Activated CD4-positive, alpha-beta T cell treated with anti-CD3 and anti-CD28 coated beads, Interleukin-2, amount 10 ng/mL, durations not matched to agents 7 days and 5 days (primary cell): ENCODE results near the gene HSPB2. TPM values are rescaled to one million over a fixed set of nuclear protein-coding genes. Genes with fewer than 3 reads are reported as not detected.
A peak's percentile ranks its signal among the peaks of the same experiment; 100 is the strongest.

Experiments
- CTCF ChIA-PET: fragments of 350-600 bp; sonication (Branson Sonifier 250); formaldehyde crosslinking; loops from one replicate; lab custom pipeline; 2021; ENCODE audit warnings: antibody characterized with exemption; lab: Charles Lee
- POLR2A ChIA-PET: fragments of 350-600 bp; sonication (Branson Sonifier 250); formaldehyde crosslinking; loops from one replicate; lab custom pipeline; 2021; ENCODE audit warnings: antibody characterized with exemption; lab: Charles Lee
- DNase-seq: peaks from one replicate; pipeline ENCODE4 v3.0.0-alpha.2; 2020
- H3K27ac Mint-ChIP-seq: one replicate; pipeline ENCODE4 v1.8.0; 2021; ENCODE audit warnings: mild to moderate bottlenecking, moderate library complexity, mixed read lengths
- H3K27me3 Mint-ChIP-seq: one replicate; pipeline ENCODE4 v1.8.0; 2021; ENCODE audit warnings: mixed read lengths
- H3K36me3 Mint-ChIP-seq: one replicate; pipeline ENCODE4 v1.8.0; 2021; ENCODE audit warnings: low read depth, mixed read lengths
- H3K4me1 Mint-ChIP-seq: one replicate; pipeline ENCODE4 v1.8.0; 2021; ENCODE audit warnings: mixed read lengths
- H3K4me3 Mint-ChIP-seq: one replicate; pipeline ENCODE4 v1.8.0; 2021; ENCODE audit warnings: mild to moderate bottlenecking, moderate library complexity, mixed read lengths
- H3K9me3 Mint-ChIP-seq: one replicate; pipeline ENCODE4 v1.8.0; 2021; ENCODE audit warnings: mixed read lengths
- total RNA-seq, 2 experiments: library from RNA; stranded (reverse); gene quantifications; one replicate each; pipeline ENCODE4 v1.2.3, GENCODE V29; 2021

Gene HSPB2
- total RNA-seq, 2 experiments from 2014 or later: not detected

- ChIA-PET CTCF (interaction anchor here (0.6 to 2.0 kb wide), 3 partner anchors 8 to 31 kb away, joined by 3 to 8 read pairs (median 4); no protein-coding TSS in a partner anchor), POLR2A (no interaction called here)
- Mint-ChIP-seq H3K27ac (no peak overlapping the region), H3K4me1 (no peaks in the 10 kb centered on the region), H3K36me3 (no peaks in the 10 kb centered on the region), H3K27me3 (peaks cover 33% of the 10 kb centered on the region), H3K9me3 (no peaks in the 10 kb centered on the region), H3K4me3 (no peak overlapping the region)
- DNase-seq: no peak
These were observed 5.3 kb downstream of the HSPB2 start for GRCh38 chr11:111917788-111918187.

DNA sequence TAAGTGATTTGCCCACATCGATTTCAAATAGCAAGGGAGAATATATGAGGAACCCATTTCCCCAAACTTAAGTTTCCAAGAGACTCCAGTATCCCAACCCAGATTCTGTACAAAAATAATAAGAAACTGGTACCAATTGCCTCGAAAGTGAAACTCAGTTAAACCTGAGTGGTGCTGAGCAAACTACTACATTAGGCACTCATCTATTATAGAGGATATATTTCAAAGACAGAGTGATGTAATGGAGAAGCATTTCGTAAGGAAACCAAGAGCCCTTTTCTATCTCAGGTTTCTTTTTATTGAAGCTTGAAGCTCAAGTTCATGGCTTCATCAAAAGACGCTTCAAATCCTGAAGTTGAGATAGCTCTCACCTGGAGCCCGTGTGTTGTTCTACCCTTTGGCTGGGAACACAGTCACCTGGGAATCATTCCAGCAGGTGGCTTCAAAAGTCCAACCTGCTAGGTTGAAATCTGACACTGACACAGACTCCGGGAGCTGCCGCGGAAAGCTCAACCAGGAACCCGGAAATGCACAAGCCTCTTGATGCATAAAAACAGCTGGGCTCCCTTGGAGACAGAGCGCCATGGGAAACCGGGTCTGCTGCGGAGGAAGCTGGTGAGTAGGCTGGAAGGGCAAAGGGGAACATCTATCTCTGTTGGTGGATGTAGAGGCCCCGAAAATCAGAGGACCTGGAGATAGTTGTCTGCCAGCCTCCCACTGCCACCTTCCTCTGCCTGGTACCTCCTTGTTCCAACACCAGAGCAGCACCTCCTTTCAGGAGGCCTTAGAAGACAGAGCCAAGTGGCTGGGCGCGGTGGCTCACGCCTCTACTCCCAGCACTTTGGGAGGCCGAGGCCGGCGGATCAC is 6.1 kb downstream of the HSPB2 start, which contains the start of gene C11orf52:
Gene C11orf52, plus strand, starts transcription at position 524 of the 867 bp plus-strand sequence. Its CDS starts 60 bp downstream, at position 584.
- no peaks in the 10 kb centered on the region for H3K4me1 Mint-ChIP-seq
- H3K4me3 Mint-ChIP-seq: no peak within 1 kb of the TSS
- CTCF ChIA-PET: interaction anchor here (1.1 to 2.0 kb wide), 2 partner anchors 8 to 13 kb away, joined by 3 to 8 read pairs; no protein-coding TSS in a partner anchor
- H3K27me3 Mint-ChIP-seq: peaks cover 35% of the 10 kb centered on the region
- no peaks in the 10 kb centered on the region for H3K36me3 Mint-ChIP-seq
- no peak for DNase-seq
- POLR2A ChIA-PET: no interaction called here
- peak within 1 kb of the TSS; percentile 38 for H3K27ac Mint-ChIP-seq
- H3K9me3 Mint-ChIP-seq: no peaks in the 10 kb centered on the region

DNA sequence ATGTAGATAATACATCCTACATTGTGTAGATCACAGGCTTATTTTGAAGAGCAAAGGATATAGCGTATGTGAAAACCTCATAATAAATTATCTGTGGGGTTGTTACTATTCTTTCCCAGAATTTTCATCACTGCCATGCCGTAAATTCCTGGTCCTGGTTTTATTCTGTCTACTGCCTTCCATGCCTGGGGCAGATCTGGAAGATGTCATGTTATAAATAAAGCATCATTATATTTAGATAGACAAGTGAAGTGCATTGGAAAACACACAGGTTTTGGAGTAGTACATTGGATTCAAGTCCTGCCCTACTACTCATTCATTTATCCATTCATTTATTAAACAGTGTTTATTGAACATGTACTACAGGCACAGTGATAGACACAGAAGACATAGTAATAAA is 8.4 kb downstream of the HSPB2 start:
- Mint-ChIP-seq H3K27ac (no peak overlapping the region), H3K27me3 (peaks cover 22% of the 10 kb centered on the region), H3K4me1 (peaks cover 5% of the 10 kb centered on the region), H3K36me3 (no peaks in the 10 kb centered on the region), H3K9me3 (no peaks in the 10 kb centered on the region), H3K4me3 (no peak overlapping the region)
- ChIA-PET CTCF (interaction anchor here (0.7 kb wide), 1 partner anchor 29 kb away, joined by 4 read pairs; no protein-coding TSS in a partner anchor), POLR2A (no interaction called here)
- no peak for DNase-seq

DNA sequence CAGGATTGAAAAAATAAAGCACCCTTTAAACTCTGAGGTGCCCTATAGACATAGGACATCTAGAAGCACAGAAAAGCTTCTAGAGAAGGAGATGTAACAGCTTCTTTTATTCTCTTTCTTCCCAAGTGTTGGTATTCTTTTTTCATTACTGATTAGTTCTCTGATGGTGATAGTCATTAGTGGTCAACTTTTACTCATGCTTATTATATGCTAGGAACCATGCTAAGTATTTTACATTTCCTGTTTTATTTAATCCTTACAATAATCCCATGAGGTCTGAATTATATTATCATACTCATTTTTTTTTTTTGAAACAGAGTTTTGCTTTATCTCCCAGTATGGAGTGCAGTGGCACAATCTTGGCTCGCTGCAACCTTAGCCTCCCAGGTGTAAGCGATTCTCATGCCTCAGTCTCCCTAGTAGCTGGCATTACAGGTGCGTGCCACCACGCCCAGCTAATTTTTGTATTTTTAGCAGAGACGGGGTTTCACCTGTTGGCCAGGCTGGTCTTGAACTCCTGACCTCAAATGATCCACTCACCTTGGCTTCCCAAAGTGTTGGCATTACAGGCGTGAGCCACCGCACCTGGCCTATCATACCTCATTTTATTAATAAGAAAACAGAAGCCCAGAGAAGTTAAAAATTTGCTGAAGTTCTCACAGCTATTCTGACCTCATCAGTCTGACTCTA is 9.2 kb downstream of the HSPB2 start:
- ChIA-PET CTCF (interaction anchor here (0.7 kb wide), 1 partner anchor 29 kb away, joined by 4 read pairs; no protein-coding TSS in a partner anchor), POLR2A (no interaction called here)
- Mint-ChIP-seq H3K27ac (no peak overlapping the region), H3K36me3 (no peaks in the 10 kb centered on the region), H3K4me3 (no peak overlapping the region), H3K4me1 (peaks cover 12% of the 10 kb centered on the region), H3K9me3 (no peaks in the 10 kb centered on the region), H3K27me3 (peaks cover 14% of the 10 kb centered on the region)
- DNase-seq: no peak

DNA sequence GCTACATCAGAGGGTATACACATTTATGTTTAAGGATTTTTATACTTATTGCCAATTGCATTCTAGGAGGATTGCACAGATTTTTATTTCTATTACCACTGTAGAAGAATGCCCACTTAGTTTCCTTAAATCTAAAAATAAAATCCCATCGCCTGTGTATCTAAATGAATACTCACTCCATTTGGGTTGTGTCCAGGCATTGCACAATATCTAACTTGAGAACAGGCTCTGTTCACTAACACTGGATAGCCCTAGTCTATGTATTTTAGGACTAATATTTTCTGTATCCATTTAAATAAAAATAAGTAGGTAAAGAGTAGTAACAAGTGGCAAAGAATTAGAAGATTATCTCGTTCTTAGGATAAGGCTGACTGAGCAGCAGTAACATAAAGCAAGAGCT is 10.3 kb downstream of the HSPB2 start:
- Mint-ChIP-seq H3K27ac (no peak overlapping the region), H3K4me1 (peaks cover 20% of the 10 kb centered on the region), H3K27me3 (peaks cover 13% of the 10 kb centered on the region), H3K36me3 (no peaks in the 10 kb centered on the region), H3K4me3 (no peak overlapping the region), H3K9me3 (no peaks in the 10 kb centered on the region)
- no peak for DNase-seq
- CTCF ChIA-PET: interaction anchor here (0.5 kb wide), 1 partner anchor 304 kb away, joined by 3 read pairs; no protein-coding TSS in a partner anchor
- POLR2A ChIA-PET: no interaction called here

DNA sequence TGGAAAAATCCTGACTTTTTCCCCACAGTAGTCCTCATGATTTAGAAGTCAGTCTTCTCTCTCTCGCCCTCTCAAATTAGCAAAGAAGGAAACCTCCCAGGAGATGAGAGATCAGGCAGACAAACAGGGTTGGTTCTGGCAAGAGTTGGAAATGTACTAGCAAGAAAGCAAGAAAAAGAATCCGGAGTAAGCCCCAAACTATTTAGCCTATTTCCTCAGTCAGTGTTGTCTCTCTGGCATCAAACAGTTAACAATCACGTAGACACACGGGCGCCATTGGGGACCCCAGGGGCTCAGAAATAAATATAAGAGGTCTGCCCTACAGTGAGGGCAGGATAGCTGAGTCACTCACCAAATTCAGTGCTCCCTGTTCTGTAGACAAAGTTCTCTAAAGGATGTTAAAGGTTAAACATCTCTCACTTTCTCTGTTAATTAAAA is 10.8 kb downstream of the HSPB2 start:
- no peak for DNase-seq
- Mint-ChIP-seq H3K4me1 (peaks cover 20% of the 10 kb centered on the region), H3K27me3 (peaks cover 13% of the 10 kb centered on the region), H3K36me3 (no peaks in the 10 kb centered on the region), H3K27ac (no peak overlapping the region), H3K4me3 (no peak overlapping the region), H3K9me3 (no peaks in the 10 kb centered on the region)
- CTCF ChIA-PET: interaction anchor here (0.5 kb wide), 1 partner anchor 304 kb away, joined by 3 read pairs; no protein-coding TSS in a partner anchor
- POLR2A ChIA-PET: no interaction called here

DNA sequence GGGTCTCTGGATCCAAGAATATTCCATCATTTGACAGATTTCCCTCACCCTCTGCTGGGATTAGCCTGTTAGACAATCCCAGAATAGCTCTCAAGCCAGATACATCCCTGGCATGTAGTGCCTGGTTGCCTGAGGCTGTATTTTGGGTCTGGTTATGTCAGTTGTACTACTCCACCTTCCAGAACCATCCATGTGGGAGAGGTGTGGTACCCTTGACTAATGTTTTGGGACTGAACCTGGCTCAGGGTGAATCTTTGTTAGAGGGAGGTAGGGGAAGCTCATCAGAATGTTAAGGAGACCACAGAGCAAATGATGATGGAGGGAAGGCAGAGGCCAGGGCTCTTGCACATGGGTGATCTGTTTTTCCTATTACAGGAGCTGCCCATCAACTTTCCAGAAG is 11.4 kb downstream of the HSPB2 start:
- no peaks in the 10 kb centered on the region for H3K36me3 Mint-ChIP-seq
- H3K27ac Mint-ChIP-seq: no peak overlapping the region
- peaks cover 20% of the 10 kb centered on the region for H3K4me1 Mint-ChIP-seq
- H3K27me3 Mint-ChIP-seq: peaks cover 13% of the 10 kb centered on the region
- no peaks in the 10 kb centered on the region for H3K9me3 Mint-ChIP-seq
- DNase-seq: no peak
- no peak overlapping the region for H3K4me3 Mint-ChIP-seq
- POLR2A ChIA-PET: no interaction called here
- CTCF ChIA-PET: interaction anchor here (0.6 to 1.3 kb wide), 2 partner anchors 8 to 12 kb away, joined by 3 read pairs; no protein-coding TSS in a partner anchor

DNA sequence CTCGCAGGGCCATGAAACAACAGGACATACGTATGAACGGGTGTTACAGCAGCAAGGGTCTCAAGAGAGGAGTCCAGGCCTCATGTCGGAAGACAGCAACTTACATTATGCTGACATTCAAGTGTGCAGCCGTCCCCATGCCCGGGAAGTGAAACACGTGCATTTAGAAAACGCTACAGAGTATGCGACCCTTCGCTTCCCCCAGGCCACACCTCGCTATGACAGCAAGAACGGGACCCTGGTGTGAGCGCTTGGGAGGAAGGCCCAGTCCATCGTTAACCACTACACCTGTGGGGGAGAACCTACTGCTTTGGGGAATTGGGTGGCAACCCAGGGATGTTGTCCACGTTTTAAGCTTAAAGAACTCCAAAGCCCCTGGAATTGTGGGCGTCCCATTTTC is 13.4 kb downstream of the HSPB2 start:
- Mint-ChIP-seq H3K27me3 (peaks cover 11% of the 10 kb centered on the region), H3K4me1 (peaks cover 20% of the 10 kb centered on the region), H3K4me3 (peak overlapping the region; percentile 25), H3K9me3 (no peaks in the 10 kb centered on the region), H3K27ac (peak overlapping the region; percentile 92), H3K36me3 (no peaks in the 10 kb centered on the region)
- ChIA-PET POLR2A (no interaction called here), CTCF (interaction anchor here (0.6 to 2.1 kb wide), 13 partner anchors 7 to 250 kb away, joined by 3 to 8 read pairs (median 3); partner anchors contain the start of genes BCO2, C11orf52 and DIXDC1)
- DNase-seq: no peak

DNA sequence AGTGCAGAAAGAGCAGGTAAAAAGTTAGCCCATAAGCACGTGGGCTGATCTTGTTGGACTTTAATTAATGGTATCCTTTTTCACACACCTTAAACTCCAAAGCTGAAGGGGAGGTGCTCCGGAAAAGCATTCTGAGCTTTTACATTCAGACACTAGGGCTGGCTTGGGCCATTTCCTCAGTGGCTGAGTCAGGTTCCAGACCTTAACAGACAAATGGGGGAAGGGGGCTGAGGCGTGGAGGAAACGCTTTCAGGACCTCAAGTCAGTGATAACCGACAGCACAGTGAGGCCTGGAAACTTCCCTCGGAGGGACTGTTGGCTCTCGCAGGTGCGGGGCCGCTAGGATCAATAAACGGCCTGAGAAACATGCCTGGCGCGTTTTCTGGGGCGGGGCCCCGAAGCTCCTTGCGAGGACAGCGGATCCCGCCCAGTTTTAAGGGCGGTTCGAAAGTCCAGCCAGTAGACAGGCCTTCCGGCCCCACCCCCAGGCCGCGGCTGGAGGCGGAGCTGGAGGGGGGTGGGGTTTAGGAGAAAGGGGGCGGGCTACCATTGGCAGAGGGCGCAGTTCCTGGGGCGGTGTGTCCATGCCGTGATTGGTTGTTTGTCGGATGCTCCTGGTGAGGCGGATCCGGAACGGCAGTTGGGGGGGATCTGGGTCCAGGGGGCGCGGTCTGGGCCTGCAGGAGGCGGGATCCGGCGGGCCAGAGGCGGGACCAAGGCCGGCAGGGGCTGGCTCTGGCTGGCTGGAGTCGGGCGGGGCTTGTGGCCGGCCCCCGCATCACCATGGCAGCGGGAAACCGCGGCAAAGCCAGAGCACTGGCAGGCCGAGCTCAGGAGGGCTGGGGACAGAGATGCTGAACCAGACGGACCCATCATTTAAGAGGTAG is 14.2 kb downstream of the HSPB2 start:
- peaks cover 20% of the 10 kb centered on the region for H3K4me1 Mint-ChIP-seq
- CTCF ChIA-PET: interaction anchor here (0.6 to 2.1 kb wide), 19 partner anchors 8 to 360 kb away, joined by 3 to 9 read pairs (median 3); partner anchors contain the start of genes BCO2, C11orf52 and DIXDC1
- no peaks in the 10 kb centered on the region for H3K9me3 Mint-ChIP-seq
- no peaks in the 10 kb centered on the region for H3K36me3 Mint-ChIP-seq
- peak overlapping the region; percentile 92 for H3K27ac Mint-ChIP-seq
- H3K4me3 Mint-ChIP-seq: peak overlapping the region; percentile 82
- POLR2A ChIA-PET: no interaction called here
- peaks cover 8% of the 10 kb centered on the region for H3K27me3 Mint-ChIP-seq
- DNase-seq: peak; percentile 95

- DNase-seq: no peak
- Mint-ChIP-seq H3K9me3 (no peaks in the 10 kb centered on the region), H3K27ac (no peak overlapping the region), H3K4me1 (peaks cover 28% of the 10 kb centered on the region), H3K36me3 (no peaks in the 10 kb centered on the region), H3K27me3 (no peaks in the 10 kb centered on the region), H3K4me3 (no peak overlapping the region)
- ChIA-PET CTCF (interaction anchor here (1.0 to 2.4 kb wide), 3 partner anchors 11 to 350 kb away, joined by 3 to 12 read pairs (median 3); no protein-coding TSS in a partner anchor), POLR2A (interaction anchor here (0.6 kb wide), 1 partner anchor 8 kb away, joined by 5 read pairs; no protein-coding TSS in a partner anchor)
These were observed 17.9 kb downstream of the HSPB2 start for GRCh38 chr11:111930472-111930871.

GRCh38 chr11:111932611-111932950 is 20.0 kb downstream of the HSPB2 start:
- CTCF ChIA-PET: interaction anchor here (0.7 to 2.4 kb wide), 7 partner anchors 9 to 153 kb away, joined by 3 to 12 read pairs (median 7); partner anchors contain the start of gene C11orf52
- Mint-ChIP-seq H3K4me1 (peaks cover 27% of the 10 kb centered on the region), H3K27me3 (no peaks in the 10 kb centered on the region), H3K27ac (no peak overlapping the region), H3K9me3 (no peaks in the 10 kb centered on the region), H3K4me3 (no peak overlapping the region), H3K36me3 (no peaks in the 10 kb centered on the region)
- POLR2A ChIA-PET: no interaction called here
- no peak for DNase-seq
